Left hindlimb (tissue), 1 donor: ENCODE measurements around the gene TMOD3.
"Not testable (repeated sequence)": the region's sequence is repeated elsewhere in the genome, so short reads cannot be mapped to it uniquely, and the experiment has no call there.

Experiments
- DNase-seq: peaks from one replicate; pipeline ENCODE4 v3.0.0-alpha.2; 2018

TMOD3 gene

GRCh38 chr15:51865317-51865716, 35.9 kb downstream of the TMOD3 start:
- no peak for DNase-seq

- no peak for DNase-seq
Measured at GRCh38 chr15:51866161-51866560, 36.7 kb downstream of the TMOD3 start.

- no peak for DNase-seq
Measured at GRCh38 chr15:51866751-51867150, 37.3 kb downstream of the TMOD3 start.

GRCh38 chr15:51869060-51869421, 39.6 kb downstream of the TMOD3 start:
- DNase-seq: no peak

- no peak for DNase-seq
Measured at GRCh38 chr15:51870774-51871173, 41.3 kb downstream of the TMOD3 start.

GRCh38 chr15:51874751-51875644, 45.5 kb downstream of the TMOD3 start:
- DNase-seq: peak; percentile 40

GRCh38 chr15:51876169-51876568, 46.7 kb downstream of the TMOD3 start:
- no peak for DNase-seq

- no peak for DNase-seq
Measured at GRCh38 chr15:51878446-51879386, 49.3 kb downstream of the TMOD3 start.

GRCh38 chr15:51879555-51879954, 50.1 kb downstream of the TMOD3 start:
- no peak for DNase-seq

- DNase-seq: peak; percentile 46
Measured at GRCh38 chr15:51883271-51883837, 53.9 kb downstream of the TMOD3 start.

- DNase-seq: no peak
Measured at GRCh38 chr15:51884041-51884440, 54.6 kb downstream of the TMOD3 start.

GRCh38 chr15:51884517-51885236, 55.2 kb downstream of the TMOD3 start:
- DNase-seq: no peak

GRCh38 chr15:51885758-51886157, 56.3 kb downstream of the TMOD3 start:
- not testable (repeated sequence) for DNase-seq

- no peak for DNase-seq
Measured at GRCh38 chr15:51887887-51888592, 58.6 kb downstream of the TMOD3 start.

- no peak for DNase-seq
Measured at GRCh38 chr15:51888593-51889195, 59.2 kb downstream of the TMOD3 start.

GRCh38 chr15:51889486-51889885, 60.0 kb downstream of the TMOD3 start:
- no peak for DNase-seq

- DNase-seq: no peak
Measured at GRCh38 chr15:51904421-51904820, 75.0 kb downstream of the TMOD3 start.

GRCh38 chr15:51904931-51905330, 75.5 kb downstream of the TMOD3 start:
- DNase-seq: no peak

GRCh38 chr15:51907136-51907862, 77.8 kb downstream of the TMOD3 start:
- DNase-seq: no peak

- no peak for DNase-seq
Measured at GRCh38 chr15:51908316-51908715, 78.9 kb downstream of the TMOD3 start.

- DNase-seq: no peak
Measured at GRCh38 chr15:51909584-51909983, 80.1 kb downstream of the TMOD3 start.
